Activated naive CD8-positive, alpha-beta T cell treated with anti-CD3 and anti-CD28 coated beads, Interleukin-2, amount 50 U/mL, for 24 hours (primary cell): ENCODE measurements around the gene DAGLA.

Experiments used
- ATAC-seq: fragments of 150-1000 bp; cut with Tn5 transposase; one replicate; pipeline ENCODE4 v1.10.0; 2021
- DNase-seq: peaks from one replicate; pipeline ENCODE4 v3.0.0; 2021
- H3K27ac Mint-ChIP-seq: one replicate; pipeline ENCODE4 v1.8.0; 2021; ENCODE audit warnings: mild to moderate bottlenecking, mixed read lengths
- H3K27me3 Mint-ChIP-seq: one replicate; pipeline ENCODE4 v1.8.0; 2021; ENCODE audit warnings: mixed read lengths
- H3K36me3 Mint-ChIP-seq: one replicate; pipeline ENCODE4 v1.8.0; 2021; ENCODE audit warnings: low read depth, mixed read lengths
- H3K4me1 Mint-ChIP-seq: one replicate; pipeline ENCODE4 v1.8.0; 2021; ENCODE audit warnings: mixed read lengths
- H3K4me3 Mint-ChIP-seq: one replicate; pipeline ENCODE4 v1.8.0; 2021; ENCODE audit warnings: mild to moderate bottlenecking, moderate library complexity, mixed read lengths
- H3K9me3 Mint-ChIP-seq: one replicate; pipeline ENCODE4 v1.8.0; 2021; ENCODE audit warnings: mixed read lengths

DAGLA gene

DNA sequence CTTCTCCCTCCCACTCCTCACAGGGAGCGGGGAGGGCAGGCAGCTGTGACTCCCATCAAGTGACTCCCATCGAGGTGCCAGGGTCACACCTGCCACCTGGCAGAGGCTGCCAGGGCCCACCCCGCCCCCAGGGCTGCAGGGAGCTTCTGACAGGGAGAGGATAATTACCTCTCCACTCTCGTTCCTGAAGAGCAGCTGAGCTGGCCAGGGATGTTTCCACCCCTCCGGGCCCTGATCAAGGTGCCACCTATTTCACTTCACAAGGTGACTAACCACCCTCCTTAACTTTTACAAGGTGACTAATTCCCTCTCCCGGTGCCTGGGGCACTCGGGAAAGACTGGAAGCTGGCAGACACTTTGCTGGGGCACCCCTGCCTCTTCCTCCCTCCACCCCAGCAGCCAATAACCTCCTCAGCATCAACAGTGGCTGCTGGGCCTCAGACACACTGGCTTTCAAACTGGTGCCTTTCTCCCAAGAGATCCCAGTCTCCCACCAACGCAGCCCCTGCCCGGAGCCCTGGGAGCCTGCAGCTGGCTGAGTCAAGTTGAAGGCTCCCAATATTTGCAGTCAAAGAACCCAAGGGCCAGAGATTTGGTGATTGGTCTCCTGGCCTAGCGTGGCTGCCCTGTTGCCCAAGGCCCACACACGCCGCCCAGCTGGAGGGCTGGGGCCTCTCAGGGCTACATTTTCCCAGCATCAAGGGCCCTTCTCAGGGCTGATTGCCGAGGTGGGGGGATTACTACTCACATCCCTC, 50.2 kb downstream of the DAGLA start:
- no peaks in the 10 kb centered on the region for H3K27me3 Mint-ChIP-seq
- H3K4me3 Mint-ChIP-seq, result no peak overlapping the region
- H3K4me1 Mint-ChIP-seq, result peaks cover 2% of the 10 kb centered on the region
- ATAC-seq, result no peak
- no peak for DNase-seq
- no peak overlapping the region for H3K27ac Mint-ChIP-seq
- H3K9me3 Mint-ChIP-seq, result no peaks in the 10 kb centered on the region
- no peaks in the 10 kb centered on the region for H3K36me3 Mint-ChIP-seq

GRCh38 chr11:61731211-61731951, 51.2 kb downstream of the DAGLA start:
- ATAC-seq (no peak), DNase-seq (no peak)
- no peaks in the 10 kb centered on the region for H3K36me3 Mint-ChIP-seq
- peaks cover 2% of the 10 kb centered on the region for H3K4me1 Mint-ChIP-seq
- H3K9me3 Mint-ChIP-seq, result no peaks in the 10 kb centered on the region
- no peaks in the 10 kb centered on the region for H3K27me3 Mint-ChIP-seq
- H3K4me3 Mint-ChIP-seq, result no peak overlapping the region
- H3K27ac Mint-ChIP-seq, result no peak overlapping the region

- H3K36me3 Mint-ChIP-seq, result no peaks in the 10 kb centered on the region
- peaks cover 2% of the 10 kb centered on the region for H3K4me1 Mint-ChIP-seq
- no peaks in the 10 kb centered on the region for H3K9me3 Mint-ChIP-seq
- H3K27me3 Mint-ChIP-seq, result no peaks in the 10 kb centered on the region
- H3K4me3 Mint-ChIP-seq, result no peak overlapping the region
- no peak for DNase-seq
- ATAC-seq, result no peak
- H3K27ac Mint-ChIP-seq, result no peak overlapping the region
Measured at GRCh38 chr11:61731952-61732675, 51.9 kb downstream of the DAGLA start.

DNA sequence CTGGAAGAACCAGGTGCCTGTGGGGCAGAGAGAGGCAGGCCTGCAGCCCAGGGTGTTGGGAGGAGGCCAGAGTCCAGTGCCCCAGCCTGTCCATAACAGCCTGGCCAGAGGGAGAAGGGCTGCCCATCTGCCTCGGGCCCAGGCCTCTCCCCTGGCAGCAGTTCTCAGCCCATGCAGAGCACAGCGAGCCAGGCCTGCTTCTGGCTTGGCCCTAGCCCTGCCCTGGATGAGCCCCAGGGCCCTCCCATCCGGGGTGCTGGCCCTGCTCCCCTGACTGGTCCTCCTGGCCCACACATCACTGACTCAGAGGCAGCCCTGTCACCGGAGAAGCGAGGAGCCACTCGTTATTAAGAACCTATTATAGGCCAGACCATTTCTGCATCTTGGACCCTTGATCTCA, 52.5 kb downstream of the DAGLA start:
- Mint-ChIP-seq H3K4me1 (peaks cover 2% of the 10 kb centered on the region), H3K36me3 (no peaks in the 10 kb centered on the region), H3K27me3 (no peaks in the 10 kb centered on the region), H3K27ac (no peak overlapping the region), H3K9me3 (no peaks in the 10 kb centered on the region), H3K4me3 (no peak overlapping the region)
- DNase-seq, result no peak
- ATAC-seq, result no peak

GRCh38 chr11:61733120-61733978, 53.2 kb downstream of the DAGLA start:
- H3K27me3 Mint-ChIP-seq, result no peaks in the 10 kb centered on the region

DNA sequence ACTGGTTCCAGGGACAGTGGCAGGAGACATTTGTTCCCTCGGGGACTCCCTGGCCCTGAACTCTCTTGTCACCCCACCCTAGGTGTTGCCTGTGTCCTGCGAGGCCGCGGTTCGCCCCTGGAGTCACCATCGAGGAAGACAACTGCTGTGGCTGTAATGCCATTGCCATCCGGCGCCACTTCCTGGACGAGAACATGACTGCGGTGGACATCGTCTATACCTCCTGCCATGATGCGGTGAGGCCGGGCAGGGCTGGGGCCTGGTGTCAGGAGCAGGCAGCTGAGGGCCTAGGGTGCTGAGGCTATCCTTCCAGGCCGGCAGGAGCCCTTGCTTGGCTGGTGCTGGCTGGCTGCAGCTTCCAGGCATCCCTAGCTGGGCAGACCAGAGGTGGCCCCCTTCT, 54.6 kb downstream of the DAGLA start:
- Mint-ChIP-seq H3K4me1 (peaks cover 2% of the 10 kb centered on the region), H3K36me3 (no peaks in the 10 kb centered on the region), H3K27ac (no peak overlapping the region), H3K27me3 (no peaks in the 10 kb centered on the region), H3K9me3 (no peaks in the 10 kb centered on the region), H3K4me3 (no peak overlapping the region)
- ATAC-seq, result no peak
- DNase-seq, result no peak

More at GRCh38 chr11:61733120-61733978, 53.2 kb downstream of the DAGLA start:
- Mint-ChIP-seq H3K27ac (no peak overlapping the region), H3K4me1 (peaks cover 2% of the 10 kb centered on the region), H3K4me3 (no peak overlapping the region), H3K9me3 (no peaks in the 10 kb centered on the region), H3K36me3 (no peaks in the 10 kb centered on the region)
- peak; percentile 83 for DNase-seq
- peak; percentile 82 for ATAC-seq

DNA sequence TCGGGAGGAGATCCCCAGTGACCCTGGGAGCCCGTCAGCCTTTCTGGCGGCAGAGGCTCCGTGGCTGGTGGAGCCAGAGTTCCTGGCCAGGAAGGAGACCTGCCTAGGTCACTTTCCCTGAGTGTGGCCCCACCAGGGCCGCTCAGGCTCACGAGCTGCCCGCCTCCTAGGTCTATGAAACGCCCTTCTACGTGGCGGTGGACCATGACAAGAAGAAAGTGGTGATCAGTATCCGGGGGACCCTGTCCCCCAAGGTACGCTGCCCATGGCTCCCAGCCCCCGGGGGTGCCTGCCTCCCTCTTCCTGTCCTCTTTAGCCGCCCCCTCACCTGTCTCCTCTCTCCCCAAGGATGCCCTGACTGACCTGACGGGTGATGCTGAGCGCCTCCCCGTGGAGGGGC, 55.2 kb downstream of the DAGLA start:
- Mint-ChIP-seq H3K27ac (no peak overlapping the region), H3K4me3 (no peak overlapping the region), H3K27me3 (no peaks in the 10 kb centered on the region), H3K4me1 (peaks cover 2% of the 10 kb centered on the region), H3K9me3 (no peaks in the 10 kb centered on the region), H3K36me3 (no peaks in the 10 kb centered on the region)
- DNase-seq (no peak), ATAC-seq (no peak)

GRCh38 chr11:61736310-61736709, 56.1 kb downstream of the DAGLA start:
- H3K9me3 Mint-ChIP-seq, result no peaks in the 10 kb centered on the region
- ATAC-seq, result no peak

DNA sequence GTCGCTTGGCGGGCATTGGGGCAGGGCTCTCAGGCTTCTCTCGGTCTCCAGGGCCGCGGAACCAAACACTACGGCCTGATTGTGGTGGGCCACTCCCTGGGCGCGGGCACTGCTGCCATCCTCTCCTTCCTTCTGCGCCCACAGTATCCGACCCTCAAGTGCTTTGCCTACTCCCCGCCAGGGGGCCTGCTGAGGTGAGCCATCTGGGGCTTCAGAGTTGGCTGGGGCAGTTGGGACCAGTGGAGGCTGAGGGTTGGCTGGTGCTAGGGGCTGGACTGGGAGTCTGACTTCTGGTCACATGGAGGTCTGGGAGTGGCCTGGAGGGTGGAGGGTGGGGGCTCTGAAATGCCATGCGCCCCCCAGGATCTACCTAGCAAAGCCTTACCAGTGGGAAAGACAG, 56.9 kb downstream of the DAGLA start:
- no peak overlapping the region for H3K4me3 Mint-ChIP-seq
- no peaks in the 10 kb centered on the region for H3K36me3 Mint-ChIP-seq
- no peak overlapping the region for H3K27ac Mint-ChIP-seq
- no peaks in the 10 kb centered on the region for H3K9me3 Mint-ChIP-seq
- no peaks in the 10 kb centered on the region for H3K27me3 Mint-ChIP-seq
- H3K4me1 Mint-ChIP-seq, result peaks cover 2% of the 10 kb centered on the region
- DNase-seq (no peak), ATAC-seq (no peak)

More at GRCh38 chr11:61736310-61736709, 56.1 kb downstream of the DAGLA start:
- Mint-ChIP-seq H3K4me3 (no peak overlapping the region), H3K36me3 (no peaks in the 10 kb centered on the region), H3K4me1 (peaks cover 2% of the 10 kb centered on the region), H3K27ac (no peak overlapping the region), H3K27me3 (no peaks in the 10 kb centered on the region)
- DNase-seq, result no peak

DNA sequence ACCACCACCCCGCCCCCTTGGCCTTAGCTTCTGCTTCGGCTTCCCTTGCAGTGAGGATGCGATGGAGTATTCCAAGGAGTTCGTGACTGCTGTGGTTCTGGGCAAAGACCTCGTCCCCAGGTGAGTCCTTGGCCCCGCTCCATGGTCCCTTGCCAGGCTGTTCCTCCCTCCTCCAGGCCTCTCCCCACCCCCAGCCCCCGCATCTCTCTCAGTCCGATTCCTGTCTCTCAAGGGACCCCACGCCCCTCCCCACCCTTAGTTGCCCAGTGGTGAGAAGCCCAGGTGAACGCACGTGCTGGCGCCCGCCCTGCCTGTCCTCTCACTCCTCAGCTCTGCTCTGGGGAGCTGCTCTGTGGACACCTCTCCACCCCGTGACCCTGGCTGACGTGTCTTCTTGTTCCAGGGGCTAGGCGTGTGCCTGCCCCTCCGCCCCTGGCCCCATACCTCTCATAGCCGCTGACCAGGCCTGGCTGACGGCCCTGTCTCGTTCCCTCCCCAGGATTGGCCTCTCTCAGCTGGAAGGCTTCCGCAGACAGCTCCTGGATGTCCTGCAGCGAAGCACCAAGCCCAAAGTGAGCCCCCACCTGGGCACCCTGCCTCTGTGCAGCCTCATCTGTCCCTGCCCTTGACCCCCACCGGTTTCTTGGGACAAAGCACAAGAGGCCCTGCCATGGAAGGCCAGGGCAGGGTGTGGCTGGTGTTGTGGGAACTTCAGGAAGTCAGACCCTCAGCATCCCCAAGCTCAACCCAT, 57.6 kb downstream of the DAGLA start:
- Mint-ChIP-seq H3K4me1 (peaks cover 2% of the 10 kb centered on the region), H3K36me3 (no peaks in the 10 kb centered on the region), H3K9me3 (no peaks in the 10 kb centered on the region), H3K27me3 (no peaks in the 10 kb centered on the region), H3K27ac (no peak overlapping the region), H3K4me3 (no peak overlapping the region)
- ATAC-seq, result no peak
- DNase-seq, result no peak

DNA sequence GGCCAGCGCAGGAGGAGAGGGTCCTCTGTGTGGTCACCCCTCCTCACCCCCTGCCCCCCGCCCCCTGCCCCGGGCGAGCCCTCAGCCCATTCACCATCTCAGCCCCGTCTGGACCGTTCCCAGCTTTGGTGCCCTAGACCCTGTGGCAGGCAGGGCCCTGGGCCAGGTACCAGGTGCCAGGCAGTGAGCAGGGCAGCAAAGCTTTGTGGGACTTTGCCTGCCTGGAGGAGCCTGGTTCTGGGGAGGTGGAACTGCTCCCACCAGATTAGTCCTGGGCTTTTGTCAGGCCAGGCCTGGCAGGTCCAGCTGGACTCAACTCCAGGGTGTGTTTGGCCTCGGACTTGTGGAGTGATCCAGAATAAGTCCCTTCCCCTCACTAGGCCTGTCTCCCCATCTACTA, 58.6 kb downstream of the DAGLA start:
- ATAC-seq (no peak), DNase-seq (no peak)
- H3K9me3 Mint-ChIP-seq, result no peaks in the 10 kb centered on the region
- no peak overlapping the region for H3K4me3 Mint-ChIP-seq
- H3K4me1 Mint-ChIP-seq, result no peaks in the 10 kb centered on the region
- H3K27me3 Mint-ChIP-seq, result no peaks in the 10 kb centered on the region
- H3K36me3 Mint-ChIP-seq, result no peaks in the 10 kb centered on the region
- no peak overlapping the region for H3K27ac Mint-ChIP-seq

GRCh38 chr11:61739413-61739812, 59.2 kb downstream of the DAGLA start:
- H3K4me1 Mint-ChIP-seq, result no peaks in the 10 kb centered on the region
- H3K4me3 Mint-ChIP-seq, result no peak overlapping the region
- ATAC-seq (no peak), DNase-seq (no peak)
- H3K27ac Mint-ChIP-seq, result no peak overlapping the region
- H3K36me3 Mint-ChIP-seq, result no peaks in the 10 kb centered on the region
- H3K27me3 Mint-ChIP-seq, result no peaks in the 10 kb centered on the region
- no peaks in the 10 kb centered on the region for H3K9me3 Mint-ChIP-seq

DNA sequence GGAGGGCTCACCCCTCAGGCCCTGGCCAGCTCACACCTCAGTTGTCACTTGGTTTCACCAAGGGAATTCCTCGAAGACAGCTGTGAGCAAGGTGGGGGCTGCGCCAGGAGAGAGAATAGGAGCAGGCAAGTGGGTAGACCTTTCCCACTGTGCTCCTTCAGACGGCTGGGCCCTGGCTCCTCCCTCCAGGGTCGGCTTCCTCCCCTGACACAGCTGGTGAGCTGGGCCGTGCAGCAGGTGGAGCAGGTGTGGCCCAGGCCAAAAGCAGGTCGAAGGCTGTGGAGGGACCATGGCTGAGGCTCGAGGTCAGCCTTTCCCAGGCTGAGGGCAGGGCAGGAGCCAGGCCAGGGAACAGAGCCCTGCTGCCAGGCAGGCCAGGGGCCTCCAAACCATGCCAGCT, 59.8 kb downstream of the DAGLA start:
- Mint-ChIP-seq H3K4me3 (no peak overlapping the region), H3K27me3 (no peaks in the 10 kb centered on the region), H3K9me3 (no peaks in the 10 kb centered on the region), H3K27ac (no peak overlapping the region), H3K36me3 (no peaks in the 10 kb centered on the region), H3K4me1 (no peaks in the 10 kb centered on the region)
- DNase-seq (no peak), ATAC-seq (no peak)

DNA sequence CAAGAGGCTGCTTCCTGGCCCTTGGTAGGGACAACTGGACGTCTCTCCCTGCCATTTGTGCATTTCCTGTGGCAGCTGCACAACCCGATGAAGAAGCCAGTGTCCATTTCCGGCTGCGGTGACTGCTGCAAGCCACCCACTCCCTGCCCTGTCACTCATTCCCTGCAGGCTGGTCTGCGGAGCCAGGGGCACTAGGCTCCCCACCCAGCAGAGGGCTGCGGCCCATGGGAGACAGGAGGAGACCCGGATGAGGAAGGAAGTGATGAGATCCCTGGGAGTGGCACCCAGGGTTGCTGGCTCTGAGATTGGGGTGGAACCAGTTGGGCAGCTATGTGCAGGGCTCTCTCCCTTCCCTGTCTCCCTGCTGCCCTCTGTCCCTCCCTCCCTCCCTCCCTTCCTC, 62.2 kb downstream of the DAGLA start:
- Mint-ChIP-seq H3K27ac (no peak overlapping the region), H3K4me1 (no peaks in the 10 kb centered on the region), H3K4me3 (no peak overlapping the region), H3K9me3 (no peaks in the 10 kb centered on the region), H3K27me3 (no peaks in the 10 kb centered on the region), H3K36me3 (no peaks in the 10 kb centered on the region)
- no peak for DNase-seq
- no peak for ATAC-seq
